ENCODE data around the gene PLCH2. TPM values are rescaled to one million over a fixed set of nuclear protein-coding genes. Genes with fewer than 3 reads are reported as not detected.
A peak's percentile ranks its signal among the peaks of the same experiment; 100 is the strongest.

The PLCH2 gene
- total and polyA plus RNA-seq, 10 of the 15 experiments (the other 5 are each of a cell fraction or from before 2014, with no cell fraction given): 0.03 to 0.73 (median 0.24) TPM; not detected in 3

DNA sequence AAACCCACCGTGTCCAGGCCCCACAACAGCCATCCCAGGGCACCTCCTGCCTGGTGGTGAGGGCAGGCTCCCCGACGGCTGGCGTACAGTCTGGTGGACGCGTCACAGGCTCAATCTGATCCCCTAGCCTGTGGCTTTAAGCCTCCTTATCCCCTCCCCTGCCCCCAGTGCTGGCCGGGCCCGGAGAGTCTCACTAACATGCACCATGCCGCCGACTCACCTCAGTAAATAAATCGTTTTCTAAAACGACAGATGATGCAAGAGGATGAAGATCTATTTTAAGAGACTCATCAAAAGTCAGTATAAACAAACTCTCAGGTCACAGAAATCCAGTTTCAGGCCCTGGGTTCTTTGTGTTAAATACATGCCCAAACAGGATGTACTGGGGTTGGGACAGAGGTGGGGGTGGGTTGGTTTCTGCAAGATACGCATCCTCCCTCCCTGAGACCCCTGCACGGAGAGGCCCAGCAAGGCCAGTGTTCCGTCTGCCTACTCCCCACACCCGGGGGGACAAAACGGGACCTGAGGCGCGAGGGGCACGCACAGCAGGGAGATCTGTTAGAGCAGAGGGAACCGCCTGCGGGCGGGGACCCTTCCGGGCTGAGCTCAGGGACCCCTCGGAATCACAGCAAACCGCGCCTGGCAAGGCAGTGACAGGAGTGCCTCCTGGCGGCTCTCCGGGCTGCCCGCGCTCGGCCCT lies 47.3 kb downstream of the PLCH2 start:
- DNase-seq (ENCODE audit: low read depth, low spot score) (no peak), ATAC-seq (0 out of 3 replicates have a peak, but pooled peaks have one; percentile 7), FAIRE-seq (no peak)
- H3K36me3 ChIP-seq (ENCODE audit: control insufficient read depth in 2 of 2, insufficient read depth in 2 of 2, low read length in 1 of 2): peaks cover 7 to 26% of the 10 kb centered on the region in 2 experiments; a peak in 3 of 4 replicates
- H3K4me1 ChIP-seq (ENCODE audit: control insufficient read depth, insufficient read depth, low read length): peaks cover 18% of the 10 kb centered on the region
- 95% methylated on average over 32 of the region's 32 CpGs for WGBS (ENCODE audit: insufficient coverage, insufficient replicate concordance, low lambda C conversion rate, missing lambda C conversion rate)
- peaks cover 3% of the 10 kb centered on the region; the same call in 1 of the 2 replicates for H4K20me1 ChIP-seq (ENCODE audit: control insufficient read depth, insufficient read depth)
- TF ChIP-seq CTCF (IDR thresholded peaks at IDR 0.05 in 2 of 3, conservative IDR thresholded peaks at IDR 0.05 in 1 of 3; ENCODE audit: control insufficient read depth in 2 of 3, extremely low read depth in 1 of 3, insufficient read depth in 1 of 3, low read depth in 3 of 3, low read length in 3 of 3) (peak in 2 of 3 experiments; percentile 41 to 54; a peak in 4 of 6 replicates), MTA2 (IDR thresholded peaks at IDR 0.05; ENCODE audit: low read depth) (no peak), SMC3 (IDR thresholded peaks at IDR 0.05; ENCODE audit: borderline replicate concordance, low read length) (peak; percentile 23; the same call in 1 of the 2 replicates), TCF12 (IDR thresholded peaks at IDR 0.05; ENCODE audit: low read depth, low read length) (0 out of 2 replicates have a peak, but pooled peaks have one; percentile 65)
- ChIA-PET CTCF (interaction anchor here (0.6 to 3.8 kb wide), 13 partner anchors 13 to 328 kb away, joined by 3 to 28 read pairs (median 5); partner anchors contain the start of gene FAAP20), RAD21 (ENCODE audit: unreplicated experiment) (interaction anchor here (1.0 to 5.9 kb wide), 4 partner anchors 23 to 110 kb away, joined by 3 to 86 read pairs (median 4); partner anchors contain the start of gene PEX10), POLR2A (interaction anchor here (0.8 to 3.7 kb wide), 2 partner anchors 22 to 53 kb away, joined by 3 to 19 read pairs; no protein-coding TSS in a partner anchor), SMC1A (ENCODE audit: uncharacterized antibody, unreplicated experiment) (interaction anchor here (0.7 to 1.5 kb wide), 5 partner anchors 22 to 111 kb away, joined by 3 to 11 read pairs (median 3); partner anchors contain the start of gene PEX10)
- no peaks in the 10 kb centered on the region for H3K9me3 ChIP-seq (replicated peaks; ENCODE audit: control insufficient read depth, insufficient read depth, low read length)
- H3K27ac ChIP-seq (ENCODE audit: control insufficient read depth, insufficient read depth): no peak overlapping the region; the same call in 1 of the 2 replicates
- no peak overlapping the region for H2AFZ ChIP-seq (ENCODE audit: control insufficient read depth, low read depth, low read length)
- peaks cover 36% of the 10 kb centered on the region for H3K79me2 ChIP-seq (ENCODE audit: control insufficient read depth, insufficient read depth, low read length)
- no peaks in the 10 kb centered on the region for H3K27me3 ChIP-seq (replicated peaks in 1 of 2; ENCODE audit: control insufficient read depth in 2 of 2, insufficient read depth in 2 of 2, low read length in 1 of 2)
- peak overlapping the region; percentile 98; the same call in 1 of the 2 replicates for H3K4me3 ChIP-seq
- no TSS peak for BruUV-seq (replicated peaks)
- intact Hi-C loops (cut with micrococcal nuclease; ENCODE audit: unreplicated experiment): no loop called here
- peak overlapping the region; percentile 15; the same call in 1 of the 2 replicates for H3K9ac ChIP-seq (ENCODE audit: control insufficient read depth, insufficient read depth, low read length)
- in situ Hi-C loops (cut with MboI): loop anchor here (10.0 kb wide), 1 partner anchor 319 kb away; no protein-coding TSS in a partner anchor
- peak overlapping the region; percentile 54; the same call in 1 of the 2 replicates for H3K4me2 ChIP-seq (ENCODE audit: control insufficient read depth, insufficient read depth)

Data from GM12878 (cell line).